GM21360 (cell line): ENCODE results near the gene TSPAN4.

Source experiments
- ATAC-seq: cut with Tn5 transposase; IDR thresholded peaks from one replicate; pipeline ENCODE4 v1.9.1; 2021; ENCODE audit warnings: mild to moderate bottlenecking, moderate library complexity; ENCODE audit not compliant: unreplicated experiment

TSPAN4 gene

DNA sequence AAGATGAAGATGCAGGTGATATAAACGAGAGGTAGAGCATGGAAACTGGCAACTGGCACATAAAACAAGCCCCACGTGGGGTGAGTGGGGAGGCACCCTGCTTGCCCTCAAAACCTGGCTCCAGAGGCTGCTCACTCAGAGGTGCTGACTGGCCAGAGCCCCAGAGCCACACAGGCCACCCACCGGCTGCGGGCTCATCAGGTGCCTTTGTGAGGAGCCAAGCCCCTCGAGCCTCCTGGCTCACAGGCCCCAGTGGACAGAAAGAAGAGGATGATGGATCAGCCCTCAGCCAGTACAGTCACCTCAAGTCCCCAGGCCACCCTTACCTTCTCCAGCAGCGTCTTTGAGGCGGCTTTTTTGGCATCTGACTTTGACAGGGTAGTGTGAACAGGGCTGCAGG lies 61.7 kb downstream of the TSPAN4 start:
- no peak for ATAC-seq

DNA sequence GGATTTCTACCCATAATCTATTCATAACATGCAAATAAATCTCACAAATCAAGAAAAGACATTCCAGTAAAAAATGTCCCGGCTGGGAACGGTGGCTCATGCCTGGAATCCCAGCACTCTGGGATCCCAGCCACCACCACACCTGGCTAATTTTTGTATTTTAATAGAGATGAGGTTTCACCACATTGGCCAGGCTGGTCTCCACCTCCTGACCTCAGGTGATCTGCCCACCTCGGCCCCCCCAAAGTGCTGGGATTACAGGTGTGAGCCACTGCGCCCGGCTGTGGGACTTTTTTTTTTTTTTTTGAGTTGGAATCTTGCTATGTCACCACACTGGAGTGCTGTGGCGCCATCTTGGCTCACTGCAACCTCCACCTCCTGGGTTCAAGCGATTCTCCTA lies 63.3 kb downstream of the TSPAN4 start:
- ATAC-seq: no peak

DNA sequence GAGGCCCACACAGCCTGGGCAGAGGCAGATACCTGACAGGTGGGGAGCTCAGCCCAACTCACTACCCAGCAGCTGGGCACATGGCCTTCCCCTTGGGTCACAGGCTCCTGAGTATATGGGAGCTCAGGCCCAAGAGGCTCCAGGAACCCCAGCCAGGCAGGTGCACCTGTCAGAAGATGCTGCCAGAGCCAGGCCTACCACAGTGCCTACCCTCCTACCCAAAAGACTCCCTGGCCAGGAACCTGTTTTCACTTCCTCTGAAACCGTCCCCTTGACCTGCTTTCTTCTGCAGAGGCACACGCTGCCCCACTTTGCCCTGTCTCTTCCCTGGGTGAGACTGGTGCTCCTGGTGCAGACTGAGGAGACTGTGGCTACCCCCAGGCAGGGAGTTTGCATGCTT lies 65.0 kb downstream of the TSPAN4 start:
- no peak for ATAC-seq

DNA sequence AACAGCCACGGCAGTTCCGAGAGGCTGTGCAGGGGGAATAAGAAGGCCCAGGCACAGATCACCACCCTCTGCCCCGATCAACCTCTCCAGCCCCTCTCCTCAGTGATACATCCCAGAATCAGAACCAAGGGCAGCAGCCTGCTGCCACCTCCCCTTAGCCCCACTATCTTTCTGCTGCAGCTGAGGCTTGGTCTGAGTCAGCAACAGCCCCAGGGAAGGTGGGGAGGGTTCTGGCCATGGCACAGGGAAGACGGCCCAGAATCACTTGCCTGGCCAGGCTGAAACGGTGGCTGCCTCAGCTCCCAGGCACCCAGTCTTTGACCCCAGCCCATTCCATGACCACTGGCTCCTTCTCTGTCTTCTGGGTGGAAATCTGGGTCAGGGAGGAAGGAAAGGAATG lies 65.6 kb downstream of the TSPAN4 start:
- ATAC-seq: no peak

DNA sequence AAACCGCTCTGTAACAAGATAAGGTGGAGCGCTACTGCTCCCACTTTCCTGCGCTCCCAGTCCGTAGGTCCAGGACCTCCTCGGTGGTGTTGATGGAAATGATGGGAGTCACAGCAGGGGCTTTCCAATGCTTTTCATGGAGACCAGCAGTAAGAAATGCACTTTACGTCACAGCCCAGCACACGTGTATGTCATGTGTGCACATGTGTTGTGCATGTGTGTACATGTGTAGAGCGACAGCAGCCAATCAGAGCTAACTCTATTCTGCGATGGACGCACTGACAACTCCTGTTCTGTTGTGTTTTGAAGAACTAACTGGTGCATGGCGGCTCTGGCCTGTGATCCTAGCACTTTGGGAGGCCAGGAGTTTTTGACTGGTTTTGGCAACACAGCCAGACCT lies 66.8 kb downstream of the TSPAN4 start:
- ATAC-seq: no peak

DNA sequence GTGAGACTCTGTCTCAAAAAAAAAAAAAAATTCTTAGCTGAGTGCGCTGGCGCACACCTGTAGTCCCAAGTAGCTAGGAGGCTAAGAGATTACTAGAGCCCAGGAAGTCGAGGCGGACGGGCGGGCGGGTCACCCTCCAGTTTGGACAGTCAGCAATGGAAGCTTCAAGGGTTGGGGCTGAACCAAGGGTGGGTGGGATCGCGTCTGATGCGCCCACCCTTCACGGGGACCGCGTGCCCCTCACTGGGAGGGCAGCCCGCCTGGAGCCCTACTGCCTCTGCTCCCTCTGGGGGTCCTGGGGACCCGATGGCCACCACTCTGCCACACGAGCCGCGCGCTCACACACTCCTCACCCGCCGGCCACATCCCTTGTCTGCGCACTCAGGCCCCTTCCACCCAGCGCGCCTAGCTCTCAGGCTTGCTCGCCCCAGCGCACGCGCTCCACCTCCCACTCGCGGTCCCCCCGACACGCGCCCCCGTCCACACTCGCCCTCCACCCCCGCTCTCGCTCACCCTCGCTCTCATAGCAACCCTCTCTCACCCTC lies 67.5 kb downstream of the TSPAN4 start:
- peak; percentile 20 for ATAC-seq

DNA sequence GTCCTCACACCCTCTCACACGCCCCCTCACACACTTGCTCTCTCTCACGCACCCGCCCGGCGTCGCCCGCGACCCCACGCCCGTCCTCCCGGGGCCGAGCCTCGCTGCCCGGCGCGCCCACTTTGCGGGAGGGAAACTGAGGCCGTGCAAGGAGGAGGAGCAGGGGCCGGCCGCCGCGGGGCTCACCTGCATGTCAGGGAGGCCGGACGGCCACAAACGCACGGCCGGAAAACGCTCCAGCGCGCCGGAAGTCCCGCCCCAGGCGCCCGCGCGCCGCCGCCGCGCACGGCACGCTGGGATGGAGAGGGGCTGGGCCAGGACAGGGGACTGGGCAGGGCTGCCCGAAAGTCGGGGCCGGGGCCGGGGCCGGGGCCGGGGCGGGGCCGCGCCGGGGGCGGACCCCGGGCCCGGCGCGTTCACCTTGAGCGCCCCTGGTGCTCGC lies 68.0 kb downstream of the TSPAN4 start, which contains the start of gene CHID1:
Gene CHID1, minus strand, starts transcription at position 222 of the 442 bp plus-strand sequence. CDS start 5,994 bp downstream, outside the sequence.
- ATAC-seq: peak; percentile 83

DNA sequence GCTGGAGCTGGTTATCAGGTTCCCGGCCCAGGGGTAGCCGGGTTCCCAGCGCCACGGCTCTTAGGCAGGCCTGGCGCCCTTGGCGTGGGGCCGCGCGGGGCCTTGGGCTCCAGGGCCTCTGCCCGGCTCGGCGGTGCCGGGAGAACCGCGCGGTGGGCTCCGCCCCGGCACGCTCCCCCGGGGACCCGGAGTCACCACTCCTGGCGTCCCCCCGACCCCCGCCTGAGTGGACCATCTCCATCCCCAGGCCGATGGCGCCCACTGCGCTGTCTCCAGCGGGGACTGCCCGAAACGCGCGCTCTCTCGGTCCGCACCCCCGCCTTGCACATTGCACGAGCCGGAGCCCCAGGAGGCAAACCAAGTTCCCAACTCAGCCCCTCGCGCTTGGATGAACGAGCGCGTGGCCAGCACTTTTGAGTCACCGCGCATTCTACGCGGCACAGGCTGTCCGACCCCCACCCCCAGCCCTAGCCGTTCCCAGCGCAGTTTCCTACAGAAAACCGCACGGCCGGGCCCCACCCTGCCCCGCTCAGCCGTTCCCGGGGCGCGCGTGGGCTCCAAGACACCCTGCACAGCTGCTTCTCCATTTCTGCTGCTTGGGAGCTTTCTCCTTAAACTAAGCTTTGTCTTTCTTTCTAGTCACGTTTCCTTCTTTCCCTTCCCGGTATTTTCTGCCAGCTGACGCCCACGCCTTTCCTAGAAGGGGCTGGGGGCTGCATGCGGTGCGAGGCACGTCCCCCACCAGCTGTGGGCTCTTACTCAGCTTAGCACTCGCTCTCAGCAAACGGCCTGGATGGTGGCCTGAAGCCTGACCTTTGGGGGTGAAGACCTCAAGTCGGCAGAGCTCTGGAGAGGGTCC lies 68.6 kb downstream of the TSPAN4 start:
- ATAC-seq: peak; percentile 41

DNA sequence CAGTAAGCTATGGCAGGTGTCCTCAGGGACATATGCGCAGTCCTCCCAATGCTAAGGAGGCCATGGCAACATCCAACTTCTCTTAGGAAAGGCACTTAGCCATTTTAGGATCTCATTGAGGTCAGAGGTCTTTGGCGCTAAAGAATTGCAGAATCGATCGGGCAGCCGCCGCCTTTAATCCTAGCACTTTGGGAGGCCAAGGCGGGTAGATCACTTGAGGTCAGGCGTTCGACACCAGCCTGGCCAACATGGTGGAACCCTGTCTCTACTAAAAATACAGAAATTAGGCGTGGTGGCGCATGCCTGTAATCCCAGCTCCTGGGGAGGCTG lies 69.2 kb downstream of the TSPAN4 start:
- no peak for ATAC-seq

DNA sequence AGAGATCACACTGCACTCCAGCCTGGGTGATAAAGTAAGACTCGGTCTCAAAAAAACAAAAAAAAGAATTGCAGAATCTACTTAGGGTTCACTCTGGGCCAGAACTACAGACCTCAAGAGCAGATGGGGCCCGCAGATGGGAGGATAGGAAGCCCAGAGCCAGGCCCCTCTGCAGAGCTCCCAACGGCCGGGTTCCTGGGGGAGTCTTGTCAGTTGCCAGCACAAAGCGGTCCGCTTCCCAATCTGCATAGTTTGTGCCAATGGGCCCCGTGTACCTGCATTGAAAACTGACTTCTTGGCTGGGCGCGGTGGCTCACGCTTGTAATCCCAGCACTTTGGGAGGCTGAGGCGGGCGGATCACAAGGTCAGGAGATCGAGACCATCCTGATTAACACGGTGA lies 69.6 kb downstream of the TSPAN4 start:
- no peak for ATAC-seq

DNA sequence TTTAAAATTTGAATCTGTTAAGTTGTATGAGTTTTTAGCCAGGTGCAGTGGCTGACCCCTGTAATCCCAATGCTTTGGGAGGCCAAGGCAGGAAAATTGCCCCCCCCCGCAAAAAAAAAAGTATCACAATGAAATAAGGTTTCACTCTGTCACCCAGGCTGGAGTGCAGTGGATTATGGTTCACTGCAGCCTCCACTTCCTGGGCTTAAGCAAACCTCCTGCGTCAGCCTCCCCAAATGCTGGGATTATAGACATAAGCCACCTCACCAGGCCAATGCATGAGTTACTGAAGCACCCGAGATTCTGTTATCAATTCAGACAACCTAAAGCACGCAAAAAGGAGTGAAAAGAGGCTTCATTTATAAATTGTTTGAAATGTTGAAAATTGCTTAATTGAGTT lies 70.4 kb downstream of the TSPAN4 start:
- ATAC-seq: no peak

DNA sequence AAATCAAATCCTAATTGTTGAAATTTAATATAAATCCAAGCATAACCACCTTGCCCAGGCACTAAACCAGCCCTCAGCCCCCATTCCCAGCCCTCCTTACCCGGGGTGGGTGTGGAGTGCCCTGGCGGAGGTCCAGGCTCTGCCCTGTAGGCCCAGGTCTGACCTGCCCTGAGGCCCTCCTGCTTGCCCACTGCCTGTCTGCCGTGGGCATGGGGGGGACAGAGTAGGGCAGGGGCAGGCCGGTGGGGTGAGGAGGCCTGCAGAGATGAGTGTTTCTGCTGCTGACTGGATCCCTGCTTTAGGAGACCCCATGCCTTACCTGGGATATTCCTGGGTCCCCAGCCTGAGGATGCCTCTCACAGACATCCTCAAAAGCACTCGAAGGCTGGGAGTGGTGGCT lies 71.6 kb downstream of the TSPAN4 start:
- ATAC-seq: no peak

DNA sequence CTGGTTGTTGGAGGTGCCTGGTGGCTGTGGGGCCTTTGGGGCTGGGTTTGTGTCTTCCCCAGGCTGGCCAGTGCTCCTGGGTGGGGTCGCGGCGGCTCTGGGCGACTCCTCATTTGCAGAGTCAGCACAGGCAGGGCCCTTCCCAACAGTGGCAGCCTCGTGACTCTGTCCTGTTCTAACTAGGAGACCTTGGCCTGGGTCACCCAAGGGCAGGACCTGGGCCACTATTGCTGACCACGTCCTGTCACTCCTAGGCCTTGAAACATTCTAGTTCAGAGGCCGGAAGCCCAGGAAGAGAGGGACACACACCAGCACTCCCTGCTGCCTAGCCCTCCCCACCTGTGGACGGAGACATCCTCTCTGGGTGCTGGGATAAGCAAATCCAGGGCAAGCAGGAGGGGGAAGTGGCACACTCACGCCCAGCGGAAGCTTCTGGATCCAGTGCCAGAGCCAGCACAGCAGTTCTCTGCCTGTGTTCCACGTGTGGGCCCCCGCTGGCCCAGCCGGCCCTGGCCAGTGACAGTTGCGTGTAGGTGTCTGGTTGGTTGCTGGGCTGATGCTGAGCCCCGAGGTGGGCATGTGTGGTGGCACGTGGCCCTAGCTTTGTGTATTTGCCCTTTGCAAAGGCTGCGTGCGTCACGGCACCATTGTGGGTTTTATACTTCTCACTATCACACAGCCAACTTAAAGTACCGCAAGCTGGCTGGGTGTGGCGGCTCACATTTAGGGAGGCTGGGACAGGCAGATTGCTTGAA lies 72.3 kb downstream of the TSPAN4 start:
- no peak for ATAC-seq
